GM12874 (cell line): Measurements from ENCODE around the gene PDZD4.

ENCODE experiments used
- CTCF ChIP-seq: IDR thresholded peaks from 2 replicates; pipeline ENCODE4 v1.5.1; 2011; ENCODE audit warnings: low read depth, mild to moderate bottlenecking, control low read depth, low read length, moderate library complexity; ENCODE audit not compliant: insufficient read depth

Gene PDZD4

GRCh38 chrX:153829549-153829798 lies 870 bp downstream of the PDZD4 start:
- TF ChIP-seq CTCF: no peak

- no peak for TF ChIP-seq CTCF
Measured at GRCh38 chrX:153828723-153829548, 1.4 kb downstream of the PDZD4 start.

- no peak for TF ChIP-seq CTCF
Measured at GRCh38 chrX:153828308-153828707, 2.0 kb downstream of the PDZD4 start.

GRCh38 chrX:153827903-153828302 lies 2.4 kb downstream of the PDZD4 start:
- TF ChIP-seq CTCF: no peak

- no peak for TF ChIP-seq CTCF
Measured at GRCh38 chrX:153827016-153827415, 3.3 kb downstream of the PDZD4 start.

GRCh38 chrX:153825042-153825441 lies 5.3 kb downstream of the PDZD4 start:
- no peak for TF ChIP-seq CTCF

GRCh38 chrX:153824348-153824747 lies 6.0 kb downstream of the PDZD4 start:
- TF ChIP-seq CTCF: no peak
